Thyroid gland (tissue), 4 donors: ENCODE measurements around the gene PDZD8.

ENCODE experiments used
- CTCF ChIP-seq, 6 experiments: fragments of 200-600 bp in 3 of 6; fragments of 450-650 bp in 3 of 6; sonication (generic) in 3 of 6; IDR thresholded peaks; one replicate each; pipeline ENCODE4 v1.5.1; 2016 to 2019; ENCODE audit warnings: antibody characterized with exemption in 6 of 6, mild to moderate bottlenecking in 2 of 6, inconsistent platforms in 1 of 6, moderate library complexity in 1 of 6
- POLR2A ChIP-seq, 2 donors: fragments of 450-650 bp; IDR thresholded peaks; one replicate each; pipeline ENCODE4 v1.6.1; 2017; ENCODE audit warnings: antibody characterized with exemption in 2 of 2, mild to moderate bottlenecking in 2 of 2, moderate library complexity in 1 of 2

GRCh38 chr10:117360016-117360415, 15.2 kb downstream of the PDZD8 start:
- no peak for TF ChIP-seq CTCF (IDR thresholded peaks at IDR 0.05)
- no peak for TF ChIP-seq POLR2A (IDR thresholded peaks at IDR 0.05)
